Nephron progenitor cell (in vitro differentiated cells): ENCODE results near the gene MDGA2.
"Not testable (repeated sequence)": the region's sequence is repeated elsewhere in the genome, so short reads cannot be mapped to it uniquely, and the experiment has no call there.

Experiments
- DNase-seq: peaks from one replicate; pipeline ENCODE4 v3.0.0; 2021
- H3K27ac Mint-ChIP-seq: 2 replicates; pipeline ENCODE4 v1.8.0; 2021; ENCODE audit warnings: mild to moderate bottlenecking, moderate library complexity, mixed read lengths
- H3K27me3 Mint-ChIP-seq: 2 replicates; pipeline ENCODE4 v1.8.0; 2021; ENCODE audit warnings: mild to moderate bottlenecking, low read depth, mixed read lengths; ENCODE audit not compliant: poor library complexity
- H3K36me3 Mint-ChIP-seq: 2 replicates; pipeline ENCODE4 v1.8.0; 2021; ENCODE audit warnings: low read depth, mixed read lengths
- H3K4me1 Mint-ChIP-seq: 2 replicates; pipeline ENCODE4 v1.8.0; 2021; ENCODE audit warnings: mixed read lengths
- H3K4me3 Mint-ChIP-seq: 2 replicates; pipeline ENCODE4 v1.8.0; 2021; ENCODE audit warnings: mild to moderate bottlenecking, moderate library complexity, mixed read lengths
- H3K9me3 Mint-ChIP-seq: 2 replicates; pipeline ENCODE4 v1.8.0; 2021; ENCODE audit warnings: mild to moderate bottlenecking, moderate library complexity, mixed read lengths
- CTCF ChIP-seq: fragments of 200-600 bp; sonication (generic); IDR thresholded peaks from 2 replicates; pipeline ENCODE4 v1.5.0; 2021; ENCODE audit warnings: antibody characterized with exemption

Gene MDGA2

GRCh38 chr14:47189911-47190484, 485.4 kb downstream of the MDGA2 start:
- H3K4me3 Mint-ChIP-seq: no peak overlapping the region
- no peak overlapping the region for H3K27ac Mint-ChIP-seq
- H3K27me3 Mint-ChIP-seq: peaks cover 4% of the 10 kb centered on the region
- no peak for TF ChIP-seq CTCF
- no peaks in the 10 kb centered on the region for H3K36me3 Mint-ChIP-seq
- no peaks in the 10 kb centered on the region for H3K9me3 Mint-ChIP-seq
- peaks cover 7% of the 10 kb centered on the region for H3K4me1 Mint-ChIP-seq
- no peak for DNase-seq

- TF ChIP-seq CTCF: no peak
- no peak overlapping the region for H3K27ac Mint-ChIP-seq
- H3K36me3 Mint-ChIP-seq: no peaks in the 10 kb centered on the region
- peaks cover 7% of the 10 kb centered on the region for H3K4me1 Mint-ChIP-seq
- DNase-seq: no peak
- H3K27me3 Mint-ChIP-seq: no peaks in the 10 kb centered on the region
- H3K9me3 Mint-ChIP-seq: no peaks in the 10 kb centered on the region
- H3K4me3 Mint-ChIP-seq: no peak overlapping the region
Observed at GRCh38 chr14:47186486-47186885, 488.9 kb downstream of the MDGA2 start.

DNA sequence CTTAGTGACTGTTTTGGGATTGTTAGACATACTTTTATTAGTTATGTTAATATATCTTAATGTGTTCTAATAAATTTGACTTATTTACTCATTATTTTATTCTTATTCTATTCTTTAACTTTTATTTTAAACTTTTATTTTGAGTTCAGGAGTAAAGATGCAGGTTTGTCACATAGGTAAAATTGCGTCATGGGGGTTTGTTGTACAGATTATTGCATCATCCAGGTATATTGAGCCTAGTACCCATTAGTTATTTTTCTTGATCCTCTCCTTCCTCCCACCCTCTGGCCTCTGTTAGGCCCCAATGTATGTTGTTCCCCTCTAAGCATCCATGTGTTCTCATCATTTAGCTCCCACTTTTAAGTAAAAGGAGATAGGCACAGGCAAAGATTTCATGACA, 495.5 kb downstream of the MDGA2 start:
- H3K36me3 Mint-ChIP-seq: no peaks in the 10 kb centered on the region
- H3K4me1 Mint-ChIP-seq: no peaks in the 10 kb centered on the region
- peak overlapping the region; percentile 2 for H3K27ac Mint-ChIP-seq
- no peak for TF ChIP-seq CTCF
- H3K27me3 Mint-ChIP-seq: no peaks in the 10 kb centered on the region
- no peak overlapping the region for H3K4me3 Mint-ChIP-seq
- DNase-seq: no peak
- H3K9me3 Mint-ChIP-seq: peaks cover 8% of the 10 kb centered on the region

DNA sequence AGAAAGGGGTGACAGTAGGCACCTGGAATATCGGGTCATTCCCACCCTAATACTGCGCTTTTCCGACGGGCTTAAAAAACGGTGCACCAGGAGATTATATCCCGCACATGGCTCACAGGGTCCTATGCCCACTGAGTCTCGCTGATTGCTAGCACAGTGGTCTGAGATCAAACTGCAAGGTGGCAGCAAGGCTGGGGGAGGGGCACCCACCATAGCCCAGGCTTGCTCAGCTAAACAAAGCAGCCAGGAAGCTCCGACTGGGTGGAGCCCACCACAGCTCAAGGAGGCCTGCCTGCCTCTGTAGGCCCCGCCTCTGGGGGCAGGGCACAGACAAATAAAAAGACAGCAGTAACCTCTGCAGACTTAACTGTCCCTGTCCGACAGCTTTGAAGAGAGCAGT, 503.5 kb downstream of the MDGA2 start:
- not testable (repeated sequence) for H3K27me3 Mint-ChIP-seq, H3K36me3 Mint-ChIP-seq, DNase-seq, H3K27ac Mint-ChIP-seq, H3K4me3 Mint-ChIP-seq
- peaks cover 35% of the 10 kb centered on the region for H3K9me3 Mint-ChIP-seq
- H3K4me1 Mint-ChIP-seq: peaks cover 13% of the 10 kb centered on the region

- Mint-ChIP-seq H3K4me1 (peaks cover 18% of the 10 kb centered on the region), H3K9me3 (peaks cover 20% of the 10 kb centered on the region), H3K27me3 (no peaks in the 10 kb centered on the region), H3K27ac (peak overlapping the region; percentile 70), H3K36me3 (no peaks in the 10 kb centered on the region), H3K4me3 (no peak overlapping the region)
- DNase-seq: no peak
- TF ChIP-seq CTCF: no peak
Observed at GRCh38 chr14:47167402-47167801, 508.0 kb downstream of the MDGA2 start.

DNA sequence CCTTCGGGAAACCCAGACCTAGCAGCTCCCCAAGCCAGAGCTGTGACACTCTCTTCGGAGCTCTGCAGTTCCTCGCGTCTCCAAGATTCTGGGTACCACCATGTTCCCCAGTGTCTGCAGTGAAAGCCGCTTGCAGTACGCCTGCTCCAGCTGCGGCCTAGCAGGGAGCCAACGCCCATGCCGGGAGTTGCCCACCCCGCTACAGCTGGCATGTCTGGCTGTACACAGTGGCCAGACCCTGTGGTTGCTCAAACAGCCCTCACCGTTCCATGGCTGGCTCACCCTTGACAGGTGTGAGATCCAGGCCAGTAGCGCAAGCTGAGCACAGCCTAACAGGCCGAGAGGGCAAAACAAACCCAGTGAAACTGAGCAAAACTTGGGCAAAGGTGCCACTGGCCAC, 520.0 kb downstream of the MDGA2 start:
- no peaks in the 10 kb centered on the region for H3K9me3 Mint-ChIP-seq
- H3K4me3 Mint-ChIP-seq: no peak overlapping the region
- peaks cover 3% of the 10 kb centered on the region for H3K27me3 Mint-ChIP-seq
- no peak for TF ChIP-seq CTCF
- no peak overlapping the region for H3K27ac Mint-ChIP-seq
- DNase-seq: no peak
- no peaks in the 10 kb centered on the region for H3K36me3 Mint-ChIP-seq
- H3K4me1 Mint-ChIP-seq: peaks cover 12% of the 10 kb centered on the region
